ENCODE measurements around the gene CCDC78.
A peak's percentile ranks its signal among the peaks of the same experiment; 100 is the strongest.
"Not testable (repeated sequence)": the region's sequence is repeated elsewhere in the genome, so short reads cannot be mapped to it uniquely, and the experiment has no call there.

Gene CCDC78

DNA sequence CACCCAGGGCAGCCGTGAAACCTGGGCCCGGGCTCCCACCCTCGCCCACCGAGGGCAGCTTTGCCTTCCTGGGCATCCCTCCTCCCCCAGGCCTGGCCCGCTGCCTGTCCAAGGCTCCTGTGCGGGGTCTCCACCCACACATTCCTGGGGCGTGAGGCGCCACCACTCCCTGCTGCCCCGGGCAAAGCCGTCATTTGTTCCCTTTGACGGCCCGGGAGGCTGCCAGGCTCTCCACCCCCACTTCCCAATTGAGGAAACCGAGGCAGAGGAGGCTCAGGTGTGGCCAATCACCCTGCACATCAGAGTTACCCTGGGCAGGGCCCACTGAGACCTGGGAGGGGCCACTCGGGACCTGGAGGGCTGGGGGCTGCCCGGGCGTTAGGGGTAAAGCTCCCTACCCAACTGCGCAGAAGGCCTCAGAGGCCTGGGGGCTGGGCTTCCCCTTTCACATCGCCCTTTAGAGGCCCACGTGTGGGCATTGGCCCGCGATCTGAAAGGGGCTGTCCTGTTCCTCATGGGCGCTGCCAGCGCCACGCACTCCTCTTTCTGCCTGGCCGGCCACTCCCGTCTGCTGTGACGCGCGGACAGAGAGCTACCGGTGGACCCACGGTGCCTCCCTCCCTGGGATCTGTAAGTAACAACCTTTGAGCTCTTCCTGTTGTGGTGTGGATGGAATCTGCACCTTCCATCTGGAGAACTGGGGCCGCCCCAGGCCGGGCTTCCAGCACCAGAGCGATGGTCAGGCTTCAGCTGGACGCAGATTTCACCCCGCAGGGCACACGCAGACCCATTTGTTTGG is 34.5 kb upstream of the CCDC78 start, which contains the start of gene MSLN:
MSLN (plus strand) TSS at position 190 of the 799 bp plus-strand sequence. CDS start 1,947 bp downstream, outside the sequence.
- DNase-seq (ENCODE audit: low read depth in 2 of 2): no peak

DNA sequence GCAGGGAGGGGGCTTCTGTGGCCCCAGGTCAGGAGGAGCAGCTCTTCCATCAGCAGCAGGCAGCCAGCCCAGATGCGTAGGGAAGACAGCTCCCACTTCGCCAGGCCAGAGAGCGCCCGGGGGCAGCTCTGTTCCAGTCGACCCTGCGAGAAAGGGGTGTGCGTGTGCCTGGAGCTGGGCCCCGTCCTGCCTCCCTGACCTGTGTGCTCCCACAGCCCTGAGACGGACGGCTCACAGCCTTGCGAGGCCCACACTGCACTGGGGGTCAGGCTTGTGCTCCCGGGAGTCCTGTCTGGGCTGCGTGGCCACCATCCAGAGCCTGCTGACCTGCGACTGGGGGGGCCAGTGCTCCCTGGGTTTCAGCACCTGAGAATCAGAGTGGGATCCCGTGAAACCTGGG is 33.8 kb upstream of the CCDC78 start:
- DNase-seq (ENCODE audit: low read depth in 2 of 2): no peak

DNA sequence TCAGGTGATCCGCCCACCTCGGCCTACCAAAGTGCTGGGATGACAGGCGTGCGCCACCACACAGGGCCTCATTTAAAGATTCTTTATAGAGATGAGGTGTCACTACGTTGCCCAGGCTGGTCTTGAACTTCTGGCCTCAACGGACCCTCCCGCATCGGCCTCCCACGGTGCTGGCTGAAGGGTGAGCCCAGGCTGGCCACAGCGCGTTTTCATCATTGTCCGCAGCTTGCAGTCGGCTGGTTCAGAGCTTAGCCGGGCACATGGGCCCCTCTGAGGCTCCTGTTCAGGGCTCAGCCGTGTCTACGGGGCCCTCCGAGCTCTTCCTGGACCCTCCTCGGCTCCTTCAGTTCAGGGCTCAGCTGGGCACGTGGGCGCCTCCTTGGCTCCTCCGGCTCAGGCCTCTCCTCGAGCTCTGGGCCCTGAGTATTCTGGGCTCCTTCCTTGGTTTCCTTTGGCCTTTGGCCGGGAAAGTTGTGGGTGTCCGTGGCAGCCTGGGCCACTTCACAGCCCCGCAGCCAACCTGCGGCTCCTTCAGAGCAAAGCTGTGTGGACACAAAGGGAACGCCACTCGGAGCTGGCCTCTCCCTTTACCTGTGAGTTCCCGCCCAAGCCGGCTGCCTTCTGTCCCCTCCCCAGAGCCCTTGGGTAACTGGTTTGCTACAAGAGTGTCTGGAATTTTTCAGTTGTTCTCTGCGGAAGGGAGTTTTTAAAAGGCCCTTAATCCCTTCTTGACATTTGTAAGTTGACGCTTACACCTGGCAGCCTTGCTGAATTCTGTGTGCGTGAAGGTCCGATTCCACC is 33.1 kb upstream of the CCDC78 start:
- no peak for DNase-seq (ENCODE audit: low read depth in 2 of 2)

DNA sequence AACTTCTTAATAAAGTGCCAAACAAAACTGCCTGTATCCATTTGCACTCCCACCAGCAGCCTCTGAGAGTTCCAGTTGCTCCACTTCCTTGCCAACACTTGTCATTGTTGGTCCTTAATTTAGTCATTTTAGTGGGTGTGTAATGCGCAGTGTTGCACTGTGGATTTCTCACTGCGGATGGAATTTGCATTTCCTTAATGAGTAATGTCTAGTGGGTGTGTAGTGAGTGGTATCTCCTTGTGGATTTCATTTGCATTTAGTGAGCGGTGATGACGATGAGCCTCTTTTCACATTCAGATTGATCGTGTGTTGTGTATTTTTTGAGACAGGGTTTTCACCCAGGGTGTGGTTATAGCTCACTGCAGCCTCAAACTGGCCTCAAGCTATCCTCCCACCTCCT is 30.2 kb upstream of the CCDC78 start:
- no peak for DNase-seq (ENCODE audit: low read depth in 2 of 2)

DNA sequence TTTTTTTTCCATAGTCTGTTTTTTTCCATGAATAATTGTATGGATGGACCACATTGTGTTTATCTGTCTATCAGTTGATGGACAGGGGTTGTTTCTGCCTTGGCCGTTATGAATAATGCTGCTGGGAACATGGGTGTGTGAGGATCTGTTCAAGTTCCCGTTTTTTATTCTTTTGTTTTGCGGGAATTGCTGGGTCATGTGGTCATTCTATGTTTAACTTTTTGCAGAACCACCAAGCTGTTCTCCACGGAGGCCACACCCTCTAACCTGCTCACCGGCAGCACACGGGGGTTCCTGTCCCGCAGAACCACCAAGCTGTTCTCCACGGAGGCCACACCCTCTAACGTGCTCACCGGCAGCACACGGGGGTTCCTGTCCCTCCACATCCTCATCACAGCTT is 28.4 kb upstream of the CCDC78 start:
- no peak for DNase-seq (ENCODE audit: low read depth in 2 of 2)

DNA sequence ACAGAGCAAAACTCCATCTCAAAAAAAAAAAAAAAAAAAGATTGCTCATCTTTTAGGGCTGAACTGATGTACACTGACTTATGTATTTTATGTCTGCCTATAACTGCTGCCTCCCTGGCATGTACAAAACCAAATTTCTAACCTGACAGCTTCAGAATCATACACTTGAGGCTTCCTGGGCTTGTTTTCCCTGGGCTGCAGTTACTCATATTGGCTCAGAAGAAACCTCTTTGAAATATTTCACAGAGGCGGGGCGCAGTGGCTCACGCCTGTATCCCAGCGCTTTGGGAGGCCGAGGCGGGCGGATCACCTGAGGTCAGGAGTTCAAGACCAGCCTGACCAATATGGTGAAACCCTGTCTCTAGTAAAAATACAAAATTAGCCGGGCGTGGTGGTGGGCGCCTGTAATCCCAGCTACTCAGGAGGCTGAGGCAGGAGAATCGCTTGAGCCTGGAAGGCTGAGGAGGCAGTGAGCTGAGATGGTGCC is 27.9 kb upstream of the CCDC78 start:
- DNase-seq (ENCODE audit: low read depth in 2 of 2): not testable (repeated sequence)

DNA sequence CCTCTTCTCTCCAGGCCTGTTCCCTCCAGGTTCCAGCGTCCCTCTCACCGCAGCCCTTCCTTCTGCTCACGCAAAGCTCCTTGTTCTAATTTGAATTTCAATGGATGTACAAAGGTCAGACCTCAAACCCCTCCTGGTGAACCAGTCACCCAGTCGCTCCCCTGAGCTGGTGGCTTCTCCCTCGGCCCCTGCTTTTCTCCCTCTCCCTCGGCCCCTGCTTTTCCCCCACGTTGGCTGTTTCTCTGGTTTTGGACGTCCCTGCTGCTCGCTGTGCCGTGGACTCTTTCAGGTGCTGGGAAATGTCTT is 25.7 kb upstream of the CCDC78 start:
- no peak for DNase-seq (ENCODE audit: low read depth in 2 of 2)

DNA sequence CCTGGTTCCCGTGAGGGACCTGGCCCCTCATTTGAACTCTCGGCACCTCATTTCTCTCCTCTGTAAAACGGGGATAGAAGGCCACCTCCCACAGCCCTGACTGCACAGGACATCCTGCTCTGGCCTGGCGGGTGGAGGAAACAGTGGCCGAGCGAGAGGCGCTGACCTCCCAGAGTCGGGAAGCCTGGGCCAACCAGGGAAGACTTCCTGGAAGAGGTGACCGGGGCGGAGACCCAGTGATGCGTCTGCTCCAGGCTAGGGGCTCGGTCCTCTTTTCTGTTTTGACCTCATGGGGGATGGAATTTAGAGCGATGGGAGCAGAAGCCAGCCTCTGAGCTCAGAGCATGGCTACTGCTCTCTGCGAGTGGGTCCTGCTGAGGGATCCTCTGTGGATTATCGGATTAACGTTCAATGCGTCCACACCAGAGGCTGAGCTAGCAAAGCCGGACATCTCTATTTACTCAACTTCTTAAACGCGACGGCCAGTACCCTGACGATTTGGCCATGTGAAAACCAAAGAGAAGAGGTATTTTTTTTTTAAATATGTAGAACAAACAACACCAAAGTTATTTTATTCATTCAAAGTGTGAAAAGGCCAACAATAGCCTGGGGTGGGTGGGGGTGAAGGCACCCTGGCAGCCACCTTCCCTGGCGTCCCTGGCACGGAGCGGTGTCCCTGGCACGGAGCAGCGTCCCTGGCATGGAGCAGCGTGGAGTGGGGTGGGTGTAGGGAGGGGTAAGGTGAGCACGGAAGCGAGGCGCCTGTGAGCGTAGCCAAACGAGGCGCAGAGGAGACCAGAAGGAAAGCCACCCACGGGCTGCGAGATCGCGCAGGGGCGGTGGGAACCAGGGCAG is 25.1 kb upstream of the CCDC78 start:
- no peak for DNase-seq (ENCODE audit: low read depth in 2 of 2)

DNA sequence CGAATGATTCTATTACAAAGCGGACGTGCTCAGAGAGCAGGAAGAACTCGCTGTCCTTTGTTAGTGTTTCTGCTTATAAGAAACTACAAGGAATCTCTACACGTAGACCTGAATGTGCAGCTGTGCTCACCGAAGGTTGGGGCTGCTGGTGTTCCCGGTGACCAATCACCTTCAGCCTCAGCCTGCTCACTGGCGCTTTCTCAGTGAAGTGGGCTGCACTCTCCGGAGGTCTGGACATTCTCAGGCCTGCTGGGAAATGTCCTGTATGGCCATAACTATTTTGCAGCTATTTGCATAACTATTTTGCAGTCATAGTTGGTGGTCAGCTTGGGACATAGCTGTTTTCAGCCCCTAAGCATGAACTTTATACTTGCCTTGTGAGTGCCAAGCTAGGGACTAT is 24.2 kb upstream of the CCDC78 start:
- no peak for DNase-seq (ENCODE audit: low read depth in 2 of 2)

DNA sequence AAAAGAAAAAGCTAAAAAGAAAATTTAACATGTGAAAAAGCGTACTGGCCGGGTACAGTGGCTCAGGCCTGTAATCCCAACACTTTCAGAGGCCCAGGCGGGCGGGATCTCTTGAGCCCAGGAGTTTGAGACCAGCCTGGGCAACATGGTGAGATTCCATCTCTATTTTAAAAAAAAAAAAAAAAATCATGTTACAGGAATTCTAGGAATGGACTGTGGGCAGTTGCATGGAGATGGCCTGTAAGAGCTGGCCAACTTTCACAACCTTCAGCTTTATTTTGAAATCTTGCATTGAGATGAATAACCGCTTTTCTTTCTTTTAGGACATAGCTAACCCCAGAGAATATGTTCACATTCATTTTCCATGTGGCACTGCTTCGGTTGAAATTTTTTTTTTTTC is 22.8 kb upstream of the CCDC78 start:
- no peak for DNase-seq (ENCODE audit: low read depth in 2 of 2)

DNA sequence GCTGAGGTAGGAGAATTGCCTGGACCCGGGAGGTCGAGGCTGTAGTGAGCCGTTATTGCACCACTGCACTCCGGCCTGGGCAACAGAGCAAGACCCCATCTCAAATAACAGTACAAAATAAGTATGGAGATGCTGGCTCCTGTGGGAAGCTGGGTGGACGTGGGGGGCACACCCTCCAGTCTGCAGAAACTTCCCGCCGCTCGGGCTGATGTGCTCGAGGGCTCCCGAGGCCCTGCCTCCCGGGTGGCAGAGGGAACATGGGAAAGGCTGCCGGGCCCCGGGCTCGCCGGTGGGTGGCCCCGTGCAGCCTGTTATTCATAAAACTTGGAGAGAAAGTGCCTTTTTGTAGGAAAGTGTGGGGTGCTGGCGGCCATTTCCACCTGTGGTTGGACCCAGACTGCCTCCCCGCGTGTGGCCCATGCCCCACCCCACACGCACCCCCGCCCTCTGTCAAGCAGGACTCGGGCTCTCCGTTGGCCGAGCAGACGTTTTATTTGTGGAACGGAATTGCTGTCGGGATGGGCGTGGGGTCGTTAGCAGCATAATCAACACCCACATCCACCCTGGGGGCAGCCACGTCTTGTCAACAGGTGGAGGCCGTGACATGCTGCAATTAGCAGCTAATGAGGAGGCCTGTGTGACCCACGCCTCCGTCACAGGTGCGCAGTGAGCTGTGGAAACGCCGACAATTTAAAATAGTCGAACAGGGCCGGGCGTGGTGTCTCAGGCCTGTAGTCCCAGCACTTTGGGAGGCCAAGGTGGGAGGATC is 21.9 kb upstream of the CCDC78 start:
- no peak for DNase-seq (ENCODE audit: low read depth in 2 of 2)

DNA sequence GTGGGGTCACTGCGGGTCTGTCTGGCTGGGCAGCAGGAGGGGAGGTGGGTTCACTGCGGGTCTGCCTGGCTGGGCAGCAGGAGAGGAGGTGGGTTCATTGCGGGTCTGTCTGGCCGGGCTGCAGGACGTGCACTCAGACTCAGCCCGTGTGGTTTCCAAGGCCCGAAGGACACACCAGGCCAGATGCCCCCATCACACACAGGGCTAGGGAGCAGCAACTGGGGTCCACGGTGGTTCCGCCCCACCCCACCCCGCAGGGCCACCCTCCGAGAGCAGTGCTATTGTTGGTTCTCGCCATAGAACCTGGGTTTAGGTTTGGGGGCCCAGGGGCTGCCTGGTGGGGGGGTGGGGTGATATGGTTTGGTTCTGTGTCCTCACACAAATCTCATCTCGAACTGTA is 20.4 kb upstream of the CCDC78 start:
- DNase-seq (ENCODE audit: low read depth in 2 of 2): no peak

DNA sequence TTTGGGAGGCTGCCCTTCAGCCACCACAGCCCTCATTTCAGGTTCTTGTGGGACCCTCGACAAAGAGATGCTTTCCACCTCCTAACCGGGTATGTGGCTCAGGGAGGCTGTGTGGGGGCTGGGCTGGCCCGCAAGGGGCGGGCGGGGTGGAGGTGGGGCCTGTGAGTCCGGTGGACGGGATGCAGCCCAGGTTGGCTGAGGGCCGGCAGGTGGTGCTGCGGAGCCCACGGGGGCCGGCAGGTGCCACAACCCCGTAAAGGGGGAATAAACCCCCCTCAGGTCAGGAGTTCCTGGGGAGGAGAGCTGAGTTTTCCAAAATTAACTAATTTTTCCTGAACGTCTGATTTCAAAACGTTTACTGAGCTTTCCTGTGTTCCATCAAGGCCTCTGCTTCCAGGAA is 19.5 kb upstream of the CCDC78 start:
- no peak for DNase-seq (ENCODE audit: low read depth in 2 of 2)

DNA sequence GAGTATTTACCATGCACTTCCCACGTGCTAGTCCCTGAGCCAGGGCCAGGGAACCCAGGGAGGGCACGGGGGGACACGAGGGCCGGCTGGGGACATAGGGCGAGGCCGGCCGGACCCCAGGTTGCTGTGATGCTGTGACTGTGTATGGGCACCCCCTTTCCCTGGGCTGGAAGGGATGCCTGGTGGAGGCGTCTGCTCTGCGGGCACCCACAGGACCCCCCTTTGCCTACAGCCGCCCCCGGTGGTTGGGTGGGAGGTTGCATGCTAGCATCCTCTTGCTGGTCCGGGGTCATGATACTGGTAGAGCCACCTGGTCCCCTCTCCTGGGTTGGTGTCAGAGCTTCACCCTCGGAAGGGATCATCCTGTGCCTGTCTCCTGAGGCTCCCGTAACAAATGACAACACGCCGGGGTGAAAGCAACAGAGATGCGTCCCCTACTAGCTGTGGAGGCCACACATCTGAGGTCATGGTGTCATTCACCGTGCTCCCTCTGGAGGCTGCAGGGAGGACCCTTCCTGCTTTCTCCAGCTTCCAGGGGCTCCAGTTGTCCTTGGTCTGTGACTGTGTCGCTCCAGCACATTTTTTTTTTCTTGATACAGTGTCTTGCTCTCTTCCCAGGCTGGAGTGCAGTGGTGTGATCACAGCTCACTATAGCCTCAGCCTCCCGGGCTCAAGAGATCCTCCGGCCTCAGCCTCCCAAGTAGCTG is 17.7 kb upstream of the CCDC78 start:
- DNase-seq (ENCODE audit: low read depth in 2 of 2): no peak

DNA sequence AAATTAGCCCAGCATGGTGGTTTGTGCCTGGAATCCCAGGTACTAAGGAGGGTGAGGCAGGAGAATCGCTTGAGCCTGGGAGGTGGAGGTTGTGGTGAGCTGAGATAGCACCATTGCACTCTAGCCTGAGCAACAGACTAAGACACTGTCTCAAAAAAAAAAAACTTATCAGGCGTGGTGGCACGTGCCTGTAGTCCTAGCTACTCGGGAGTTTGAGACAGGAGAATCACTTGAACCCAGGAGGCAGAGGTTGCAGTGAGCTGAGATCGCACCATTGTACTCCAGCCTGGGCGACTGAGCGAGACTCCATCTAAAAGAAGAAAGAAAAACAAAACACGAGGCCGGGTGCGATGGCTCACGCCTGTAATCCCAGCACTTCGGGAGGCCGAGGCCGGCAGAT is 16.7 kb upstream of the CCDC78 start:
- not testable (repeated sequence) for DNase-seq (ENCODE audit: low read depth in 2 of 2)

DNA sequence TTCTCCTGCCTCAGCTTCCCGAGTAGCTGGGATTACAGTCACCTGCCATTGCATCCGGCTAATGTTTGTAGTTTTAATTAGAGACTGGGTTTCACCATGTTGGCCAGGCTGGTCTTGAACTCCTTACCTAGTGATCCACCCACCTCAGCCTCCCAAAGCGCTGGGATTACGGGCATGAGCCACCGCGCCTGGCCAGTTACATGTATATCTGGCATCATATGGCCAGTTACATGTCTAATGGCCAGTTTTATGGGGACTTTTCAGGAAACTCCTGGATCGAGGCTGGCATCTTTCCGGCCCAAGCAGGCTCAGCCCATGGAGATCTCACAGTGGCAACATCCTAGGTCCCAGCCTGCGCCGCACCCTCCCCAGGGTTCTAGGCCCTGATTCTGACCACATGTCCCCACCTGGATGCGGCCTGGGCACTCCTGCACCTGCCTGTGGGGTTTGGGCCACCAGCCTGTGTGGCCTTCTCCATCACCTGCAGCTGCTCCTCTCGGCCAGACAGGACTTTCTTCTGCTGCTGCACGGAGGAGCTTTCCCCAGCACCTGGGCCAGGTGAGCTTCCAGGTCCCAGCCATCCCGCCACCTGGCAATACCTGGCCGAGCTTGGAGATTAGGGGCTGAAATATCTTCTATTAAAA is 15.9 kb upstream of the CCDC78 start:
- no peak for DNase-seq (ENCODE audit: low read depth in 2 of 2)

DNA sequence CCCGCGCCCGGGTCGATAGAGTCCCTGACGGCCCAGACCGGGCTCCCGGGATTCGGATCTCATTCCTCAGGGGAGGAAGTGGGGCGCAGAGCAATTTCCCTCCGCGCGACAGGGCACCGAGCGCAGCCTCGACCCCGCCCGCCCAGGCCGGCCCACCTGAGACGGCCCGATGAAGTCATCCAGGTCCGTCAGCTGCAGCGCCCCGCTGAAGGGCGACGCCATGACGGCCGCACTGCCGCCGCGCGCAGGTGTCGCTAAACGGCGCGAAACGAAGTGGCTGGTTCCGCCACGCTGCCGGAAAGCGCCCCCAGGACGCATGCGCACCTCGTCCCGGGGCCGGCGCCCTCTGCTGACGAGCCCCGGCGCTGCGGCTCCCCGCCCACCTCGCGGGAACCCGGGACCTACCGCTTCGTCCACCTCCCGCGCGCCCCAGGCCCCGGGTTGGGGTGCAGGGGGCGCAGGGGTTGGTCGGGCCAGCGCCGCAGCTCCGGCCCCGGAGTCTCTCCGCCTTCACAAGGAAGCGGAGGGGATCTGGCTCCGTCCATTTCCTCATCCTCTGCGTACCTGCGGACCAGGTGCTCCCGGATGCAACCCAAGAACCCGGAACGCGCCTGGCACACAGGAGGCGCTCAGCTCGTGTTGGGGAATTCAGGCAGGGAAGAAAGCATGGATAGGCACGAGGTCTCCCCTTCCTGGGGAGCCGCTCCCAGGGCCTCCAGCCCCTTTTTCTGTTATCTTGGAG is 14.7 kb upstream of the CCDC78 start, which contains the start of gene CIAO3:
CIAO3 (minus strand) TSS at position 234 of the 742 bp plus-strand sequence; CDS start at position 222, 12 bp downstream.
- peak; percentile 84 to 88 for DNase-seq (ENCODE audit: low read depth in 2 of 2)

DNA sequence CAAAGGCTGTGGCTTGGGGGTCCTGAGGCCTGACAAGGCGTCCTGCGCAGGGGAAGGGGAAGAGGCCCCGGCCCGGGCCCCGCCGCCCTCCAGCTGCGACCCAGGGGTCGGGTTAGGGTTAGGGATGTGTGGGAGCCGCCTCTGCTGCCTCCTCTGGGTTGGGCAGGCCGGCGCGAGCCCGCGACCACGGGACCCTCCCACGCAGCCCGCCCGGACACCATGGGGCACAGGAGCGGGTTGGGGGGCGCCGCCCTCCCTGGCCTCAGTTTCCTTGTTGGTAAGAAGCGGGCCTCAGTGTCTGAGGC is 14.2 kb upstream of the CCDC78 start:
- no peak for DNase-seq (ENCODE audit: low read depth in 2 of 2)

Data from stimulated activated CD4-positive, alpha-beta T cell treated with anti-CD3 and anti-CD28 coated beads, Interleukin-12 subunit alpha, Interleukin-12 subunit beta, amount 100 ng/mL, for 24 hours (primary cell).